WTC11 (cell line): ENCODE data around the gene PSD2.

Source experiments
- GTF2I ChIP-seq: fragments of 250-450 bp; sonication (Bioruptor Pico); conservative IDR thresholded peaks from 2 replicates; pipeline ENCODE4 v1.4.0; 2021; ENCODE audit warnings: mild to moderate bottlenecking
- JUN ChIP-seq: sonication (generic); formaldehyde crosslinking; IDR thresholded peaks from 2 replicates; pipeline ENCODE4 v1.8.0; 2023; ENCODE audit warnings: mild to moderate bottlenecking, missing genetic modification reagents
- NR3C1 ChIP-seq: sonication (generic); formaldehyde crosslinking; conservative IDR thresholded peaks from 2 replicates; pipeline ENCODE4 v1.8.1; 2023; ENCODE audit warnings: low read depth, mild to moderate bottlenecking, missing genetic modification reagents
- TEAD4 ChIP-seq: sonication (generic); formaldehyde crosslinking; IDR thresholded peaks from 2 replicates; pipeline ENCODE4 v1.8.0; 2022; ENCODE audit warnings: mild to moderate bottlenecking, missing genetic modification reagents
- ZNF423 ChIP-seq: fragments of 250-450 bp; sonication (Bioruptor Pico); IDR thresholded peaks from 2 replicates; pipeline ENCODE4 v2.1.2; 2022; ENCODE audit warnings: mild to moderate bottlenecking, moderate library complexity
- TF ChIP-seq, protein P1 (sequence below): fragments of 200-600 bp; IDR thresholded peaks from 2 replicates; pipeline ENCODE4 v1.8.0; 2022; ENCODE audit warnings: antibody characterized with exemption
- TF ChIP-seq, protein P2 (sequence below): sonication (generic); formaldehyde crosslinking; conservative IDR thresholded peaks from 2 replicates; pipeline ENCODE4 v1.8.1; 2022; ENCODE audit warnings: mild to moderate bottlenecking, missing genetic modification reagents
- TF ChIP-seq, protein P3 (sequence below): sonication (generic); formaldehyde crosslinking; IDR thresholded peaks from 2 replicates; pipeline ENCODE4 v1.8.0; 2022; ENCODE audit warnings: mild to moderate bottlenecking, missing genetic modification reagents
- TF ChIP-seq, protein P4 (sequence below): sonication (generic); formaldehyde crosslinking; IDR thresholded peaks from 2 replicates; pipeline ENCODE4 v1.8.0; 2022; ENCODE audit warnings: mild to moderate bottlenecking, missing genetic modification reagents
- TF ChIP-seq, protein P5 (sequence below): sonication (generic); formaldehyde crosslinking; IDR thresholded peaks from 2 replicates; pipeline ENCODE4 v1.8.1; 2023; ENCODE audit warnings: mild to moderate bottlenecking, missing genetic modification reagents

DNA sequence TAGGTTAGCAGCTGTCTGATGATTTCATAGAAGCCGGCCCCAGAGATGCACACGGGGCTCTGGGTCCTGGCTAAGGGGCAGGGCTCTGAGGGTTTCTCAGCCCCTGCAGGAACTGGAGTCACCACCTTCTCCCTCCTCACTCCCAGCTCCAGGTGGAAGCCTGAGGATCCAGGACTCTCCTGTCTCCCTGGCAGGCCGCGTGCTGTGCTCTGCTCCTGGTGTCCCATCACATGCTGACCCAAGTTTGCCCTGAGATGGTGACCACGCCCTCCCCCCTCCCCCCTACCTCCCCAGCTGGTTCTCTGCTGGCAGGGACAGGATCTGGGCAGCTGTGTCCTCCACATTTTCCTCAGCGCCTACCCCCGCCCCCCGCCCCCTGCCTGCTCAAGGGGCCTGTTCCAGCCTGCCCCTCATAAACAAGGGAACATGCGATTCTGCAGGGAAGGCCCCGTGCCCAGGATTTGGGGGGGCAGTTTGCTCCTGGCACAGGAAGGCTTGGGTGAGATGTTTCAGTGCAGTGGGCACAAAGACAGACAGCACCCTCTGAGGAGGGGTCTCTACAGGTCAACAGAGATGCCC is 87.4 kb downstream of the PSD2 start:
- TF ChIP-seq, protein P1, sequence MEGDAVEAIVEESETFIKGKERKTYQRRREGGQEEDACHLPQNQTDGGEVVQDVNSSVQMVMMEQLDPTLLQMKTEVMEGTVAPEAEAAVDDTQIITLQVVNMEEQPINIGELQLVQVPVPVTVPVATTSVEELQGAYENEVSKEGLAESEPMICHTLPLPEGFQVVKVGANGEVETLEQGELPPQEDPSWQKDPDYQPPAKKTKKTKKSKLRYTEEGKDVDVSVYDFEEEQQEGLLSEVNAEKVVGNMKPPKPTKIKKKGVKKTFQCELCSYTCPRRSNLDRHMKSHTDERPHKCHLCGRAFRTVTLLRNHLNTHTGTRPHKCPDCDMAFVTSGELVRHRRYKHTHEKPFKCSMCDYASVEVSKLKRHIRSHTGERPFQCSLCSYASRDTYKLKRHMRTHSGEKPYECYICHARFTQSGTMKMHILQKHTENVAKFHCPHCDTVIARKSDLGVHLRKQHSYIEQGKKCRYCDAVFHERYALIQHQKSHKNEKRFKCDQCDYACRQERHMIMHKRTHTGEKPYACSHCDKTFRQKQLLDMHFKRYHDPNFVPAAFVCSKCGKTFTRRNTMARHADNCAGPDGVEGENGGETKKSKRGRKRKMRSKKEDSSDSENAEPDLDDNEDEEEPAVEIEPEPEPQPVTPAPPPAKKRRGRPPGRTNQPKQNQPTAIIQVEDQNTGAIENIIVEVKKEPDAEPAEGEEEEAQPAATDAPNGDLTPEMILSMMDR, result no peak
- TF ChIP-seq TEAD4, result no peak
- no peak for TF ChIP-seq ZNF423 (CRISPR knock-in tag)
- TF ChIP-seq, protein P2, sequence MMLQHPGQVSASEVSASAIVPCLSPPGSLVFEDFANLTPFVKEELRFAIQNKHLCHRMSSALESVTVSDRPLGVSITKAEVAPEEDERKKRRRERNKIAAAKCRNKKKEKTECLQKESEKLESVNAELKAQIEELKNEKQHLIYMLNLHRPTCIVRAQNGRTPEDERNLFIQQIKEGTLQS (CRISPR knock-in tag), result no peak
- TF ChIP-seq, protein P3, sequence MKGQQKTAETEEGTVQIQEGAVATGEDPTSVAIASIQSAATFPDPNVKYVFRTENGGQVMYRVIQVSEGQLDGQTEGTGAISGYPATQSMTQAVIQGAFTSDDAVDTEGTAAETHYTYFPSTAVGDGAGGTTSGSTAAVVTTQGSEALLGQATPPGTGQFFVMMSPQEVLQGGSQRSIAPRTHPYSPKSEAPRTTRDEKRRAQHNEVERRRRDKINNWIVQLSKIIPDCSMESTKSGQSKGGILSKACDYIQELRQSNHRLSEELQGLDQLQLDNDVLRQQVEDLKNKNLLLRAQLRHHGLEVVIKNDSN, result no peak
- TF ChIP-seq, protein P4, sequence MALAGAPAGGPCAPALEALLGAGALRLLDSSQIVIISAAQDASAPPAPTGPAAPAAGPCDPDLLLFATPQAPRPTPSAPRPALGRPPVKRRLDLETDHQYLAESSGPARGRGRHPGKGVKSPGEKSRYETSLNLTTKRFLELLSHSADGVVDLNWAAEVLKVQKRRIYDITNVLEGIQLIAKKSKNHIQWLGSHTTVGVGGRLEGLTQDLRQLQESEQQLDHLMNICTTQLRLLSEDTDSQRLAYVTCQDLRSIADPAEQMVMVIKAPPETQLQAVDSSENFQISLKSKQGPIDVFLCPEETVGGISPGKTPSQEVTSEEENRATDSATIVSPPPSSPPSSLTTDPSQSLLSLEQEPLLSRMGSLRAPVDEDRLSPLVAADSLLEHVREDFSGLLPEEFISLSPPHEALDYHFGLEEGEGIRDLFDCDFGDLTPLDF (CRISPR knock-in tag), result no peak
- no peak for TF ChIP-seq NR3C1
- no peak for TF ChIP-seq JUN (CRISPR knock-in tag)
- TF ChIP-seq GTF2I (CRISPR knock-in tag), result no peak
- TF ChIP-seq, protein P5, sequence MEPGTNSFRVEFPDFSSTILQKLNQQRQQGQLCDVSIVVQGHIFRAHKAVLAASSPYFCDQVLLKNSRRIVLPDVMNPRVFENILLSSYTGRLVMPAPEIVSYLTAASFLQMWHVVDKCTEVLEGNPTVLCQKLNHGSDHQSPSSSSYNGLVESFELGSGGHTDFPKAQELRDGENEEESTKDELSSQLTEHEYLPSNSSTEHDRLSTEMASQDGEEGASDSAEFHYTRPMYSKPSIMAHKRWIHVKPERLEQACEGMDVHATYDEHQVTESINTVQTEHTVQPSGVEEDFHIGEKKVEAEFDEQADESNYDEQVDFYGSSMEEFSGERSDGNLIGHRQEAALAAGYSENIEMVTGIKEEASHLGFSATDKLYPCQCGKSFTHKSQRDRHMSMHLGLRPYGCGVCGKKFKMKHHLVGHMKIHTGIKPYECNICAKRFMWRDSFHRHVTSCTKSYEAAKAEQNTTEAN (CRISPR knock-in tag), result no peak
